ENCODE results near the gene DCAF4L1. TPM values are rescaled to one million over a fixed set of nuclear protein-coding genes. Genes with fewer than 3 reads are reported as not detected.

DCAF4L1 gene, protein sequence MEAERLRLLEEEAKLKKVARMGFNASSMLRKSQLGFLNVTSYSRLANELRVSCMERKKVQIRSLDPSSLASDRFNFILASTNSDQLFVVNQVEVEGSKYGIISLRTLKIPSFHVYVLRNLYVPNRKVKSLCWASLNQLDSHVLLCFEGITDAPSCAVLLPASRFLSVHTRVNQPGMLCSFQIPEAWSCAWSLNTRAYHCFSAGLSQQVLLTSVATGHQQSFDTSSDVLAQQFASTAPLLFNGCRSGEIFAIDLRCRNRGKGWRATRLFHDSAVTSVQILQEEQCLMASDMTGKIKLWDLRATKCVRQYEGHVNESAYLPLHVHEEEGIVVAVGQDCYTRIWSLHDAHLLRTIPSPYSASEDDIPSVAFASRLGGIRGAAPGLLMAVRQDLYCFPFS
- total RNA-seq (0.11 and 0.21 TPM in 2 replicates), polyA plus RNA-seq (0.07 and 0.17 TPM in 2 replicates)

DNA sequence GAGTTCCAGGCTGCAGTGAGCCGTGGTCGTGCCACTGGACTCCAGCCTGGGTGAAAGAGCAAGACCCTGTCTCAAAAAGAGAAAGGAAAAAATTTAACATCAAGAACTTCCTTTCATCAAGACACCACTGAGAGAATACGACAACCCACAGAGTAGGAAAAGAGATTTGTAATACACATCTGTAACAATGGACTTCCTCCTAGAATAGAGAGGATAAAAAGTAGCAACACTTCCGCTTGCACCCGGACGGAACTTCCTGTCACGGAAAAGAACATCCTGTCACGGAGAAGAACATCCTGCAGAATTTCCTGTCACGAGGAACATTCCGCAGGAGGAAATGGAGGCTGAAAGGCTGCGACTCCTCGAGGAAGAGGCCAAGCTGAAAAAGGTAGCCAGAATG, at the start of gene DCAF4L1:
TSS of gene DCAF4L1 (plus strand) at position 301 of the 400 bp plus-strand sequence. CDS start at position 338, 37 bp downstream.
- no peaks in the 10 kb centered on the region for H3K27me3 ChIP-seq
- no peak within 1 kb of the TSS for H3K27ac ChIP-seq
- no peak within 1 kb of the TSS for H3K4me3 ChIP-seq
- TF ChIP-seq, protein P1, sequence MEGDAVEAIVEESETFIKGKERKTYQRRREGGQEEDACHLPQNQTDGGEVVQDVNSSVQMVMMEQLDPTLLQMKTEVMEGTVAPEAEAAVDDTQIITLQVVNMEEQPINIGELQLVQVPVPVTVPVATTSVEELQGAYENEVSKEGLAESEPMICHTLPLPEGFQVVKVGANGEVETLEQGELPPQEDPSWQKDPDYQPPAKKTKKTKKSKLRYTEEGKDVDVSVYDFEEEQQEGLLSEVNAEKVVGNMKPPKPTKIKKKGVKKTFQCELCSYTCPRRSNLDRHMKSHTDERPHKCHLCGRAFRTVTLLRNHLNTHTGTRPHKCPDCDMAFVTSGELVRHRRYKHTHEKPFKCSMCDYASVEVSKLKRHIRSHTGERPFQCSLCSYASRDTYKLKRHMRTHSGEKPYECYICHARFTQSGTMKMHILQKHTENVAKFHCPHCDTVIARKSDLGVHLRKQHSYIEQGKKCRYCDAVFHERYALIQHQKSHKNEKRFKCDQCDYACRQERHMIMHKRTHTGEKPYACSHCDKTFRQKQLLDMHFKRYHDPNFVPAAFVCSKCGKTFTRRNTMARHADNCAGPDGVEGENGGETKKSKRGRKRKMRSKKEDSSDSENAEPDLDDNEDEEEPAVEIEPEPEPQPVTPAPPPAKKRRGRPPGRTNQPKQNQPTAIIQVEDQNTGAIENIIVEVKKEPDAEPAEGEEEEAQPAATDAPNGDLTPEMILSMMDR (IDR thresholded peaks at IDR 0.05; ENCODE audit: low read depth, low read length): no peak
- DNase-seq (ENCODE audit: low read depth in 1 of 2, low spot score in 1 of 2): no peak
- H3K9me3 ChIP-seq (ENCODE audit: low read depth): no peaks in the 10 kb centered on the region
- no peaks in the 10 kb centered on the region for H3K36me3 ChIP-seq
- H3K4me1 ChIP-seq (ENCODE audit: low read depth): no peaks in the 10 kb centered on the region

DNA sequence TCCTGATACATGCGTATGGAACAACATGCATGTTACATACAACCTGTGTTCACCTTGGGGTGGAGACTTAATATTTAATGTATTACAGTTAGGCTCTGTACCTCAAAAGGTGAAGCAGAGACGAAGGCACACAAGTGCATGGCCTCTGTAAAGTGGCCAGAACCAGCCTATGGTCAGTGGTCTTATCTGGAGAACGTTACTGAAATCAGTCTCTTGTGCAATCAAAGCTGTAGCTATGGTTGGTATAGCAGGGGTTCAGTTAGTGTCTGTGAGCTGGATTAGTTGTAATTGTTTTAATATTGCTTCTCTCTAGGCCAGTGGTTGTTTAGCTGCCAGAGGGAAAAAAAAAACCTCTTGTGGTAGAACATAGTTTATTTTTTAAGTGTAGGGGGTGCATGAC, 48.6 kb upstream of the DCAF4L1 start:
- no peak for DNase-seq (ENCODE audit: low read depth in 1 of 2, low spot score in 1 of 2)
- Histone ChIP-seq H3K9me3 (ENCODE audit: low read depth) (no peaks in the 10 kb centered on the region), H3K27ac (no peak overlapping the region), H3K27me3 (peaks cover 17% of the 10 kb centered on the region), H3K36me3 (no peaks in the 10 kb centered on the region), H3K4me3 (no peak overlapping the region), H3K4me1 (ENCODE audit: low read depth) (peaks cover 8% of the 10 kb centered on the region)
- TF ChIP-seq, protein P1 (IDR thresholded peaks at IDR 0.05; ENCODE audit: low read depth, low read length): no peak

DNA sequence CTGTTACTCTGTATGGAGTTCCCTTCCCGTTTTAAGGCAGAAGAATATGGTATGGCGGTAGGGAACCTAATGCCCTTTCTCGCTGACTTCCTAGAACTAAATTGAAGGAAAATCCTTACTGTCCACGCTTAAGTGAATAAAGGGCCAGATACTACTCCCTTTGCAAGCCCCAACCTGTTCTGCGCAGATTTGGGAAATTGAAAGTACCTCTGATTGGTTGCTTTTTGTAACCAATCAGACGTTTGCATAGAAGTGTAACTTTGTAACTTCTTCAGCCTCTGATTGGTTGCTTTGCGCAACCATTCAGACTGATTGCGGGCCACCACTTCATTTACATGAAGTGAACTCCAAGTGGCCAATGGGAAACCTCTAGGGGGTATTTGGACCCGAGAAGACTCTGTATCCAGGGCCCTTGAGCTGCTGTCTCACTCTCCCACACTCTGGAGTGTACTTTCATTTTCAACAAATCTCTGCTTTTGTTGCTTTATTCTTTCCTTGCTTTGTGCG, 47.5 kb upstream of the DCAF4L1 start:
- DNase-seq (ENCODE audit: low read depth in 1 of 2, low spot score in 1 of 2): no peak
- Histone ChIP-seq H3K27ac (no peak overlapping the region), H3K27me3 (peaks cover 17% of the 10 kb centered on the region), H3K4me1 (ENCODE audit: low read depth) (peaks cover 8% of the 10 kb centered on the region), H3K36me3 (peaks cover under 1% of the 10 kb centered on the region), H3K9me3 (ENCODE audit: low read depth) (no peaks in the 10 kb centered on the region), H3K4me3 (no peak overlapping the region)
- TF ChIP-seq, protein P1 (IDR thresholded peaks at IDR 0.05; ENCODE audit: low read depth, low read length): no peak

DNA sequence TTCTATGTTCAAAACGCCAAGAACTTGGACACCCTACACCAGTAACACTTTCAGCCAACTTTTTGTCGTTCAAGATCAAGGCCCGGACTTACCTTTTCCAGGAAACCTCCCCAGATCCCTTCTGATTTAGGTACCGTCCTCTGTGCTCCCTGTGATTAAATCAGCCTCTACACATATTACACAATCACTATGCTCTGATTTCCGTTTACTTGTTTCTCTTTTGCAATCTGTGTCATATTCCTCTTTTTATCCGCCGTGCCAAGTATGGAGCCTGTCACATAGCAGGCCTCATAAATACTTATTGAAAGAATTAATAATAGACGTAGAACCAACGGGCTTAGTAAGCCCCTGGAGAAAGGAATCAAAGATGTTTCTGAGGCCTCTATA, 47.0 kb upstream of the DCAF4L1 start:
- DNase-seq (ENCODE audit: low read depth in 1 of 2, low spot score in 1 of 2): peak in 1 of 2 donors; percentile 10
- Histone ChIP-seq H3K4me3 (peak overlapping the region; percentile 78), H3K27ac (no peak overlapping the region), H3K4me1 (ENCODE audit: low read depth) (peaks cover 8% of the 10 kb centered on the region), H3K9me3 (ENCODE audit: low read depth) (no peaks in the 10 kb centered on the region), H3K27me3 (peaks cover 17% of the 10 kb centered on the region), H3K36me3 (peaks cover 5% of the 10 kb centered on the region)
- TF ChIP-seq, protein P1 (IDR thresholded peaks at IDR 0.05; ENCODE audit: low read depth, low read length): no peak

DNA sequence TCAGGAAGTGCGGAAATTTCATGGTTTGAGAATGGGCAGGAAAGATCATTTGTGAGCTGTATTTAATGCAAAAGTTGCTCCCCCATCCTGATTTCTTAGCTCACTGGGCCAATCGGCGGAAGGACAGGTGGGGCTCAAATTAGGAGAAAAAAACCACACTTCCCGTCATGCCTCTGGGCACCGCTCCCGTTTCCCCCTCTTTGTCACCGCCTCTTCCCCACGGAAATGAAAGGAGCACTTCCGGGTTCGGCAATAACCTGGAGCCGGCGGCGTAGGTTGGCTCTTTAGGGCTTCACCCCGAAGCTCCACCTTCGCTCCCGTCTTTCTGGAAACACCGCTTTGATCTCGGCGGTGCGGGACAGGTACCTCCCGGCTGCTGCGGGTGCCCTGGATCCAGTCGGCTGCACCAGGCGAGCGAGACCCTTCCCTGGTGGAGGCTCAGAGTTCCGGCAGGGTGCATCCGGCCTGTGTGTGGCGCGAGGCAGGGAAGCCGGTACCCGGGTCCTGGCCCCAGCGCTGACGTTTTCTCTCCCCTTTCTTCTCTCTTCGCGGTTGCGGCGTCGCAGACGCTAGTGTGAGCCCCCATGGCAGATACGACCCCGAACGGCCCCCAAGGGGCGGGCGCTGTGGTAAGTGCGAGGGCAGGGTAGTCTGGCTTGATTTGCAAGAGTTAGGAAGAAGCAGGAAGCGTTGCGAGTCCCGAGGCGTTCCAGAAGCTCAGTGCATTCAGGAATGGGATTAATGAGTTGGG, 46.5 kb upstream of the DCAF4L1 start, which contains the start of gene TMEM33:
TSS of gene TMEM33 (plus strand) at position 529 of the 751 bp plus-strand sequence. CDS start at position 585, 56 bp downstream.
- TF ChIP-seq, protein P1 (IDR thresholded peaks at IDR 0.05; ENCODE audit: low read depth, low read length): peak; percentile 15
- Histone ChIP-seq H3K9me3 (ENCODE audit: low read depth) (no peaks in the 10 kb centered on the region), H3K27ac (peak within 1 kb of the TSS; percentile 91), H3K4me1 (ENCODE audit: low read depth) (peaks cover 8% of the 10 kb centered on the region), H3K27me3 (peaks cover 17% of the 10 kb centered on the region), H3K36me3 (peaks cover 8% of the 10 kb centered on the region), H3K4me3 (peak within 1 kb of the TSS; percentile 78)
- peak; percentile 88 to 90 for DNase-seq (ENCODE audit: low read depth in 1 of 2, low spot score in 1 of 2)

Data from cardiac muscle cell (in vitro differentiated cells and primary cell).